Esophagus squamous epithelium (tissue), 4 donors: ENCODE measurements around the gene SPSB4.

Source experiments
- CTCF ChIP-seq, 6 experiments: fragments of 450-650 bp in 4 of 6; fragments of 200-600 bp in 2 of 6; sonication (generic) in 2 of 6; IDR thresholded peaks; one replicate each; pipeline ENCODE4 v1.5.1; 2016 to 2019; ENCODE audit warnings: antibody characterized with exemption in 6 of 6, mild to moderate bottlenecking in 4 of 6, moderate library complexity in 4 of 6
- POLR2A ChIP-seq, 4 donors: fragments of 450-650 bp; IDR thresholded peaks; one replicate each; pipeline ENCODE4 v1.6.1; 2017; ENCODE audit warnings: antibody characterized with exemption in 4 of 4, mild to moderate bottlenecking in 4 of 4, moderate library complexity in 3 of 4

- no peak for TF ChIP-seq CTCF (IDR thresholded peaks at IDR 0.05)
- TF ChIP-seq POLR2A (IDR thresholded peaks at IDR 0.05) = no peak
Observed at GRCh38 chr3:141057946-141058800, 7.0 kb downstream of the SPSB4 start.
